SK-N-DZ (cell line): ENCODE data around the gene INPP4B.
"Not testable (repeated sequence)": the region's sequence is repeated elsewhere in the genome, so short reads cannot be mapped to it uniquely, and the experiment has no call there.

ENCODE experiments used
- DNase-seq: peaks from one replicate; pipeline ENCODE4 v3.0.0-alpha.2; 2015; ENCODE audit warnings: low spot score

Gene INPP4B

GRCh38 chr4:142687547-142688275, 158.4 kb downstream of the INPP4B start:
- DNase-seq = no peak

- DNase-seq = no peak
Observed at GRCh38 chr4:142686081-142686480, 160.0 kb downstream of the INPP4B start.

GRCh38 chr4:142683997-142684396, 162.1 kb downstream of the INPP4B start:
- DNase-seq = no peak

- DNase-seq = no peak
Observed at GRCh38 chr4:142683503-142683902, 162.6 kb downstream of the INPP4B start.

- DNase-seq = no peak
Observed at GRCh38 chr4:142671516-142671915, 174.6 kb downstream of the INPP4B start.

- DNase-seq = no peak
Observed at GRCh38 chr4:142663828-142664227, 182.3 kb downstream of the INPP4B start.

GRCh38 chr4:142660728-142661127, 185.4 kb downstream of the INPP4B start:
- no peak for DNase-seq

GRCh38 chr4:142656178-142656577, 189.9 kb downstream of the INPP4B start:
- no peak for DNase-seq

GRCh38 chr4:142648378-142648777, 197.7 kb downstream of the INPP4B start:
- DNase-seq = no peak

- no peak for DNase-seq
Observed at GRCh38 chr4:142645475-142646108, 200.5 kb downstream of the INPP4B start.

GRCh38 chr4:142644628-142645027, 201.5 kb downstream of the INPP4B start:
- not testable (repeated sequence) for DNase-seq

GRCh38 chr4:142637614-142638013, 208.5 kb downstream of the INPP4B start:
- no peak for DNase-seq

- no peak for DNase-seq
Observed at GRCh38 chr4:142631836-142632235, 214.3 kb downstream of the INPP4B start.

- DNase-seq = no peak
Observed at GRCh38 chr4:142615324-142615665, 230.8 kb downstream of the INPP4B start.

GRCh38 chr4:142614621-142615323, 231.3 kb downstream of the INPP4B start:
- no peak for DNase-seq

GRCh38 chr4:142607976-142608375, 238.1 kb downstream of the INPP4B start:
- DNase-seq = no peak

GRCh38 chr4:142600952-142601351, 245.1 kb downstream of the INPP4B start:
- DNase-seq = no peak

- no peak for DNase-seq
Observed at GRCh38 chr4:142598132-142598531, 248.0 kb downstream of the INPP4B start.

GRCh38 chr4:142596595-142596994, 249.5 kb downstream of the INPP4B start:
- no peak for DNase-seq

GRCh38 chr4:142596121-142596520, 250.0 kb downstream of the INPP4B start:
- DNase-seq = no peak

GRCh38 chr4:142595222-142595871, 250.8 kb downstream of the INPP4B start:
- DNase-seq = no peak

- DNase-seq = no peak
Observed at GRCh38 chr4:142585411-142585810, 260.7 kb downstream of the INPP4B start.
